Measurements from ENCODE around the gene PMPCA. TPM values are rescaled to one million over a fixed set of nuclear protein-coding genes. Genes with fewer than 3 reads are reported as not detected.

PMPCA gene
- total and polyA plus RNA-seq, 2 experiments from 2014 or later, result 61.3 to 88.2 TPM

- TF ChIP-seq REST (IDR thresholded peaks at IDR 0.05; ENCODE audit: unreplicated experiment) (no peak), ZNF331 (CRISPR knock-in tag; IDR thresholded peaks at IDR 0.05; ENCODE audit: low read depth) (no peak), POLR2AphosphoS5 (IDR thresholded peaks at IDR 0.05; ENCODE audit: low read depth) (no peak)
These were observed 2.5 kb downstream of the PMPCA start (continued) for GRCh38 chr9:136412962-136413361.

DNA sequence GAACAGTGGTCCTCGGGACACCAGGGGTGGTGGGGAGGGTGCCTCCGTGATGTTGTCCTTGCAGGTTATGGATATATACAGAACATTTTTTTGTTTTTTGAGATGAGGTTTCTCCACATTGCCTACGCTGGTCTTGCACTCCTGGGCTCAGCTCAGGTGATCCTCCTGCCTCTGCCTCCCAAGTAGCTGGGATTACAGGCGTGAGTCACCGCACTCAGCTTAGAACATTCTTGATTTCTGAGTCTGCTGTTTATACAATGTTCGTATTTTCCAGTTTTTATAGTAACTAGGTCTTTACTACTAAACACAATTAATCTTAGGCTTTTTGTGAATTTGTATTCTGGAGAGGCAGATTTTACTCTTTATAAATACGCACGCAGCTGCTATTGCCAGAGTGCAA, 6.0 kb downstream of the PMPCA start:
- H3K9me3 Mint-ChIP-seq, result no peaks in the 10 kb centered on the region
- Histone ChIP-seq H2AFZ (no peak overlapping the region), H3F3A (replicated peaks; ENCODE audit: low read depth) (peaks cover 14% of the 10 kb centered on the region; the same call in 1 of the 2 replicates), H3K9me2 (ENCODE audit: insufficient read depth) (no peaks in the 10 kb centered on the region), H4K20me1 (replicated peaks; ENCODE audit: insufficient read depth) (peaks cover 13% of the 10 kb centered on the region), H3K79me2 (replicated peaks; ENCODE audit: insufficient read depth) (peaks cover 35% of the 10 kb centered on the region), H3K27ac (ENCODE audit: low read depth) (no peak overlapping the region), H3K36me3 (ENCODE audit: insufficient read depth) (peaks cover 30% of the 10 kb centered on the region), H3K4me1 (ENCODE audit: insufficient read depth) (peaks cover 2% of the 10 kb centered on the region; the same call in 1 of the 2 replicates), H3K27me3 (ENCODE audit: insufficient read depth) (no peaks in the 10 kb centered on the region), H3K4me3 (no peak overlapping the region), H3K4me2 (no peak overlapping the region)
- H3K36me3 Mint-ChIP-seq (ENCODE audit: low read depth), result peaks cover 77% of the 10 kb centered on the region
- peaks cover 2% of the 10 kb centered on the region for H3K4me1 Mint-ChIP-seq
- no peak overlapping the region for H3K27ac Mint-ChIP-seq
- ATAC-seq (no peak), DNase-seq (ENCODE audit: low spot score) (no peak)
- peaks cover 12% of the 10 kb centered on the region for H3K27me3 Mint-ChIP-seq (ENCODE audit: insufficient read depth, low read depth, poor library complexity)
- H3K4me3 Mint-ChIP-seq, result no peak overlapping the region
- no peak for TF ChIP-seq EZH2phosphoT487 (IDR thresholded peaks at IDR 0.05; ENCODE audit: unreplicated experiment)
- no peak for TF ChIP-seq ZNF114 (CRISPR knock-in tag; IDR thresholded peaks at IDR 0.05)
- no peak for TF ChIP-seq STAT1 (IDR thresholded peaks at IDR 0.05; ENCODE audit: unreplicated experiment)
- TF ChIP-seq, protein P1, sequence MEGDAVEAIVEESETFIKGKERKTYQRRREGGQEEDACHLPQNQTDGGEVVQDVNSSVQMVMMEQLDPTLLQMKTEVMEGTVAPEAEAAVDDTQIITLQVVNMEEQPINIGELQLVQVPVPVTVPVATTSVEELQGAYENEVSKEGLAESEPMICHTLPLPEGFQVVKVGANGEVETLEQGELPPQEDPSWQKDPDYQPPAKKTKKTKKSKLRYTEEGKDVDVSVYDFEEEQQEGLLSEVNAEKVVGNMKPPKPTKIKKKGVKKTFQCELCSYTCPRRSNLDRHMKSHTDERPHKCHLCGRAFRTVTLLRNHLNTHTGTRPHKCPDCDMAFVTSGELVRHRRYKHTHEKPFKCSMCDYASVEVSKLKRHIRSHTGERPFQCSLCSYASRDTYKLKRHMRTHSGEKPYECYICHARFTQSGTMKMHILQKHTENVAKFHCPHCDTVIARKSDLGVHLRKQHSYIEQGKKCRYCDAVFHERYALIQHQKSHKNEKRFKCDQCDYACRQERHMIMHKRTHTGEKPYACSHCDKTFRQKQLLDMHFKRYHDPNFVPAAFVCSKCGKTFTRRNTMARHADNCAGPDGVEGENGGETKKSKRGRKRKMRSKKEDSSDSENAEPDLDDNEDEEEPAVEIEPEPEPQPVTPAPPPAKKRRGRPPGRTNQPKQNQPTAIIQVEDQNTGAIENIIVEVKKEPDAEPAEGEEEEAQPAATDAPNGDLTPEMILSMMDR (conservative IDR thresholded peaks at IDR 0.05; ENCODE audit: low read depth in 2 of 2), result no peak
- no peak for TF ChIP-seq REST (IDR thresholded peaks at IDR 0.05; ENCODE audit: unreplicated experiment)
- no peak for TF ChIP-seq CREB1 (CRISPR knock-in tag; IDR thresholded peaks at IDR 0.05; ENCODE audit: low read depth)
- TF ChIP-seq NANOG (IDR thresholded peaks at IDR 0.05; ENCODE audit: borderline replicate concordance), result no peak
- no peak for TF ChIP-seq POLR2AphosphoS5 (IDR thresholded peaks at IDR 0.05; ENCODE audit: low read depth)

Data from GM23338 (cell line).